ENCODE data around the gene DYSF. TPM values are rescaled to one million over a fixed set of nuclear protein-coding genes. Genes with fewer than 3 reads are reported as not detected.
A peak's percentile ranks its signal among the peaks of the same experiment; 100 is the strongest.
"Not testable (repeated sequence)": the region's sequence is repeated elsewhere in the genome, so short reads cannot be mapped to it uniquely, and the experiment has no call there.

DYSF gene
- total RNA-seq, 2 donors from 2014 or later: 0.23 to 0.30 TPM

GRCh38 chr2:71481111-71481510, 27.8 kb downstream of the DYSF start:
- Mint-ChIP-seq H3K36me3 (no peaks in the 10 kb centered on the region), H3K9me3 (no peaks in the 10 kb centered on the region), H3K27ac (no peak overlapping the region)
- no peak for DNase-seq (ENCODE audit: low spot score in 2 of 2)
- no peak for ATAC-seq

GRCh38 chr2:71482055-71482454, 28.7 kb downstream of the DYSF start:
- no peaks in the 10 kb centered on the region for H3K36me3 Mint-ChIP-seq
- DNase-seq (ENCODE audit: low spot score in 2 of 2) (no peak), ATAC-seq (no peak)
- no peaks in the 10 kb centered on the region for H3K9me3 Mint-ChIP-seq
- H3K27ac Mint-ChIP-seq: no peak overlapping the region

GRCh38 chr2:71483246-71483645, 29.9 kb downstream of the DYSF start:
- ATAC-seq (no peak), DNase-seq (ENCODE audit: low spot score in 2 of 2) (no peak)
- Mint-ChIP-seq H3K36me3 (no peaks in the 10 kb centered on the region), H3K9me3 (no peaks in the 10 kb centered on the region), H3K27ac (no peak overlapping the region)

- ATAC-seq: no peak
- Mint-ChIP-seq H3K27ac (no peak overlapping the region), H3K9me3 (no peaks in the 10 kb centered on the region), H3K36me3 (no peaks in the 10 kb centered on the region)
- no peak for DNase-seq (ENCODE audit: low spot score in 2 of 2)
These were observed 31.0 kb downstream of the DYSF start for GRCh38 chr2:71484354-71484753.

- ATAC-seq (no peak), DNase-seq (ENCODE audit: low spot score in 2 of 2) (no peak)
- H3K9me3 Mint-ChIP-seq: no peaks in the 10 kb centered on the region
- no peaks in the 10 kb centered on the region for H3K36me3 Mint-ChIP-seq
- H3K27ac Mint-ChIP-seq: no peak overlapping the region
These were observed 33.7 kb downstream of the DYSF start for GRCh38 chr2:71486881-71487640.

- not testable (repeated sequence) for DNase-seq (ENCODE audit: low spot score in 2 of 2); H3K36me3 Mint-ChIP-seq; H3K9me3 Mint-ChIP-seq; ATAC-seq; H3K27ac Mint-ChIP-seq
These were observed 38.2 kb downstream of the DYSF start for GRCh38 chr2:71491551-71491950.

GRCh38 chr2:71492112-71492511, 38.8 kb downstream of the DYSF start:
- Mint-ChIP-seq H3K36me3 (no peaks in the 10 kb centered on the region), H3K27ac (no peak overlapping the region), H3K9me3 (no peaks in the 10 kb centered on the region)
- no peak for ATAC-seq
- DNase-seq (ENCODE audit: low spot score in 2 of 2): no peak

GRCh38 chr2:71494091-71494490, 40.7 kb downstream of the DYSF start:
- no peaks in the 10 kb centered on the region for H3K9me3 Mint-ChIP-seq
- no peak for DNase-seq (ENCODE audit: low spot score in 2 of 2)
- H3K36me3 Mint-ChIP-seq: no peaks in the 10 kb centered on the region
- H3K27ac Mint-ChIP-seq: no peak overlapping the region
- ATAC-seq: no peak

GRCh38 chr2:71494523-71495155, 41.3 kb downstream of the DYSF start:
- ATAC-seq (peak in 1 of 2 donors; percentile 73), DNase-seq (ENCODE audit: low spot score in 2 of 2) (no peak)
- Mint-ChIP-seq H3K27ac (no peak overlapping the region), H3K36me3 (no peaks in the 10 kb centered on the region), H3K9me3 (no peaks in the 10 kb centered on the region)

- ATAC-seq (no peak), DNase-seq (ENCODE audit: low spot score in 2 of 2) (peak in 1 of 2 donors; percentile 20)
- H3K9me3 Mint-ChIP-seq: no peaks in the 10 kb centered on the region
- no peak overlapping the region for H3K27ac Mint-ChIP-seq
- H3K36me3 Mint-ChIP-seq: no peaks in the 10 kb centered on the region
These were observed 42.9 kb downstream of the DYSF start for GRCh38 chr2:71496156-71496770.

GRCh38 chr2:71498261-71498701, 44.9 kb downstream of the DYSF start:
- Mint-ChIP-seq H3K27ac (no peak overlapping the region), H3K9me3 (no peaks in the 10 kb centered on the region), H3K36me3 (no peaks in the 10 kb centered on the region)
- DNase-seq (ENCODE audit: low spot score in 2 of 2) (no peak), ATAC-seq (no peak)

GRCh38 chr2:71499691-71500090, 46.3 kb downstream of the DYSF start:
- no peak overlapping the region for H3K27ac Mint-ChIP-seq
- ATAC-seq (no peak), DNase-seq (ENCODE audit: low spot score in 2 of 2) (no peak)
- no peaks in the 10 kb centered on the region for H3K36me3 Mint-ChIP-seq
- no peaks in the 10 kb centered on the region for H3K9me3 Mint-ChIP-seq

GRCh38 chr2:71500426-71501079, 47.2 kb downstream of the DYSF start:
- DNase-seq (ENCODE audit: low spot score in 2 of 2) (no peak), ATAC-seq (no peak)
- Mint-ChIP-seq H3K27ac (peak overlapping the region in 1 of 2 donors; percentile 14), H3K36me3 (no peaks in the 10 kb centered on the region), H3K9me3 (no peaks in the 10 kb centered on the region)

GRCh38 chr2:71502941-71503738, 49.8 kb downstream of the DYSF start:
- Mint-ChIP-seq H3K27ac (no peak overlapping the region), H3K36me3 (no peaks in the 10 kb centered on the region), H3K9me3 (no peaks in the 10 kb centered on the region)
- DNase-seq (ENCODE audit: low spot score in 2 of 2): no peak
- ATAC-seq: no peak

- no peak for ATAC-seq
- DNase-seq (ENCODE audit: low spot score in 2 of 2): no peak
- H3K9me3 Mint-ChIP-seq: no peaks in the 10 kb centered on the region
- H3K36me3 Mint-ChIP-seq: no peaks in the 10 kb centered on the region
- H3K27ac Mint-ChIP-seq: no peak overlapping the region
These were observed 50.5 kb downstream of the DYSF start for GRCh38 chr2:71503837-71504236.

- no peak for DNase-seq (ENCODE audit: low spot score in 2 of 2)
These were observed 51.2 kb downstream of the DYSF start for GRCh38 chr2:71504611-71505010.

More at GRCh38 chr2:71504611-71505010, 51.2 kb downstream of the DYSF start:
- Mint-ChIP-seq H3K27ac (no peak overlapping the region), H3K9me3 (no peaks in the 10 kb centered on the region), H3K36me3 (no peaks in the 10 kb centered on the region)
- ATAC-seq: no peak

Measured in activated naive CD4-positive, alpha-beta T cell treated with anti-CD3 and anti-CD28 coated beads, Interleukin-2, amount 50 U/mL, for 72 hours (primary cell).